GM12874 (cell line): ENCODE data around the gene NTRK1.
A peak's percentile ranks its signal among the peaks of the same experiment; 100 is the strongest.

Experiments used
- CTCF ChIP-seq: IDR thresholded peaks from 2 replicates; pipeline ENCODE4 v1.5.1; 2011; ENCODE audit warnings: low read depth, mild to moderate bottlenecking, control low read depth, low read length, moderate library complexity; ENCODE audit not compliant: insufficient read depth

NTRK1 gene

GRCh38 chr1:156860628-156861423, at the start of gene NTRK1:
Gene NTRK1 (plus strand): TSS chr1:156860865. CDS start chr1:156860935, 70 bp downstream.
- no peak for TF ChIP-seq CTCF

GRCh38 chr1:156811168-156811567, 49.5 kb upstream of the NTRK1 start:
- no peak for TF ChIP-seq CTCF

GRCh38 chr1:156812293-156812990, 48.2 kb upstream of the NTRK1 start:
- TF ChIP-seq CTCF: no peak

GRCh38 chr1:156813298-156813697, 47.4 kb upstream of the NTRK1 start:
- TF ChIP-seq CTCF: no peak

GRCh38 chr1:156813750-156814570, 46.7 kb upstream of the NTRK1 start:
- peak; percentile 82 for TF ChIP-seq CTCF

- TF ChIP-seq CTCF: no peak
These were observed 45.9 kb upstream of the NTRK1 start for GRCh38 chr1:156814571-156815260.
